Kidney epithelial cell (primary cell): ENCODE measurements around the gene UNC93A. TPM values are rescaled to one million over a fixed set of nuclear protein-coding genes. Genes with fewer than 3 reads are reported as not detected.
"Not testable (repeated sequence)": the region's sequence is repeated elsewhere in the genome, so short reads cannot be mapped to it uniquely, and the experiment has no call there.

Experiments
- DNase-seq: peaks from one replicate; pipeline ENCODE4 v3.0.0-alpha.2; 2010; ENCODE audit warnings: low read depth
- H3K27me3 ChIP-seq: 2 replicates; pipeline ENCODE4 v1.6.0; 2011; ENCODE audit warnings: low read length; ENCODE audit not compliant: control insufficient read depth, insufficient read depth
- H3K36me3 ChIP-seq: 2 replicates; pipeline ENCODE4 v1.5.1; 2011; ENCODE audit warnings: low read length; ENCODE audit not compliant: control insufficient read depth, insufficient read depth
- H3K4me3 ChIP-seq: 2 replicates; pipeline ENCODE4 v1.5.1; 2011; ENCODE audit warnings: low read depth, mild to moderate bottlenecking, control low read depth, low read length
- total RNA-seq: library from RNA; depleted of rRNA; stranded (reverse); fragments of >200 nt; gene quantifications from 2 replicates; pipeline ENCODE4 v1.2.3, GENCODE V29; 2015
- TF ChIP-seq, protein P1 (sequence below): IDR thresholded peaks from 2 replicates; pipeline ENCODE4 v1.5.1; 2011; ENCODE audit warnings: mild to moderate bottlenecking, moderate library complexity, low read length, control low read depth, inconsistent platforms; ENCODE audit not compliant: insufficient read depth, poor library complexity, severe bottlenecking

UNC93A gene
- total RNA-seq, 1 donor from 2014 or later, result not detected

DNA sequence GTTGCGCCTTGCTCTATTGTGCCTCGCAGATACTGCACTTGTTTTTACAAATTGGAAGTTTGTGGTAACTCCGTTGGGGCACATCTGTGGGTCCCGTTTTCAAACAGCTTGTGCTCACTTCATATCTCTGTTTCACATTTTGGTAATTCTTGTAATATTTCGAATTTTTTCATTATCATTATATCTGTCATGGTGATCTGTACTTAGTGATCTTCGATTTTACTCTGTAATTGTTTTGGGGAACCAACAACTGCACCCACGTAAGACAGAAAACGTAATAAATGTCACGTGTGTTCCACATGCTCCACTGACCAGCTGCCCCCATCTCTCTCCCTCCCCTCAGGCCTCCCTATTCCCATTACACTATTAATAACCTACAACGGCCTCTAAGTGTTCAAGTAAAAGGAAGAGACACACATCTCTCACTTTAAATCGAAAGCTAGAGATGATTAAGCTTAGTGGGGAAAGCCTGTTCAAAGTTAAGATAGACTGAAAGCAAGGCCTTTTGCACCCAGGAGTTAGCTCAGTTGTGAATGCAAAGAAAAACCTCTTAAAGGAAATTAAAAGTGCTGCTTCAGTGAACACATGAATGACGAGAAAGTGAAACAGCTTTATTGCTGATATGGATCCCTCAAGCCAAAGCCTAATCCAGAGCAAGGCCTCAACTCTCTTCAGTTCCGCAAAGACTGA is 60.7 kb downstream of the UNC93A start:
- TF ChIP-seq, protein P1, sequence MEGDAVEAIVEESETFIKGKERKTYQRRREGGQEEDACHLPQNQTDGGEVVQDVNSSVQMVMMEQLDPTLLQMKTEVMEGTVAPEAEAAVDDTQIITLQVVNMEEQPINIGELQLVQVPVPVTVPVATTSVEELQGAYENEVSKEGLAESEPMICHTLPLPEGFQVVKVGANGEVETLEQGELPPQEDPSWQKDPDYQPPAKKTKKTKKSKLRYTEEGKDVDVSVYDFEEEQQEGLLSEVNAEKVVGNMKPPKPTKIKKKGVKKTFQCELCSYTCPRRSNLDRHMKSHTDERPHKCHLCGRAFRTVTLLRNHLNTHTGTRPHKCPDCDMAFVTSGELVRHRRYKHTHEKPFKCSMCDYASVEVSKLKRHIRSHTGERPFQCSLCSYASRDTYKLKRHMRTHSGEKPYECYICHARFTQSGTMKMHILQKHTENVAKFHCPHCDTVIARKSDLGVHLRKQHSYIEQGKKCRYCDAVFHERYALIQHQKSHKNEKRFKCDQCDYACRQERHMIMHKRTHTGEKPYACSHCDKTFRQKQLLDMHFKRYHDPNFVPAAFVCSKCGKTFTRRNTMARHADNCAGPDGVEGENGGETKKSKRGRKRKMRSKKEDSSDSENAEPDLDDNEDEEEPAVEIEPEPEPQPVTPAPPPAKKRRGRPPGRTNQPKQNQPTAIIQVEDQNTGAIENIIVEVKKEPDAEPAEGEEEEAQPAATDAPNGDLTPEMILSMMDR, result no peak
- H3K27me3 ChIP-seq, result peaks cover 16% of the 10 kb centered on the region
- no peak overlapping the region for H3K4me3 ChIP-seq
- no peak for DNase-seq
- no peaks in the 10 kb centered on the region for H3K36me3 ChIP-seq

DNA sequence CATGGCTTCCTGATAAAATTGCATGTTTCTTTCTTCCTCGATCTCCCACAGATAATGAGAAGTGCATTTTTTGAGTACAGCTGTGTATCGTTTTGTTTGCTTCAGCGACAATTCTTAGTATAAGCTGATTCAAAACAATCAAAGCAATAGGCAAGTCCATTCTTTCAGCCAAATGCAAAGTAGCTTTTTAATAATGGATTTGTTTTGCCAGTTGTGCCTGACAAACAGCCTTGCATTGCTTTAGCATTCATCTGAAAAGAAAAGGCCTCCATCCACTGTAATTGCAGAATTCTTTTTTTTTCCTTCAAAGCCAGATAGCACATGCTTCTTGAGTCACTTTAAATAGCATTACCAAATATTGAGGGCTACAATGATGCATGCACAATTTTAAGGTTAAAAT is 65.8 kb downstream of the UNC93A start:
- H3K4me3 ChIP-seq, result no peak overlapping the region
- H3K27me3 ChIP-seq, result peaks cover 4% of the 10 kb centered on the region
- no peak for DNase-seq
- no peaks in the 10 kb centered on the region for H3K36me3 ChIP-seq
- TF ChIP-seq, protein P1, result no peak

DNA sequence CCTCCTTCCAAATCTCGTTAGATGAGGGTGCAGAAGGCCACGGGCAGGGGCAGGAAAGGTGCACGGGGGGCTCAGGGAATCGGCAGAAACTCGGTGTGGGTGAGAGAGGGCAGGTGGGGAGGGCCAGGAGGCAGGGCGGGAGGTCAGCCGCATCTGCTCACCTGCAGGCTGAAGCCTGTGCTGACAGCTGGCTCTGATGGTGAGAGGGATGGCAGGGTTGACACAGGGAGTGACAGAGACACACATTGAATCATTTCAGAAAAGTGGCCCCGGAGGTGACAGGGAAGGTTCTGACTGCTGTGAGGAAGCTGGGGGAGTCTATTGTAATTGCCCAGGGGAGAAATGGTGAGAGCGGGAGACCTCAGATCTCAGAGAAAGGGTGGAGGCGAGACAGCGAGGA is 67.3 kb downstream of the UNC93A start:
- H3K36me3 ChIP-seq, H3K27me3 ChIP-seq, DNase-seq, H3K4me3 ChIP-seq: not testable (repeated sequence)

DNA sequence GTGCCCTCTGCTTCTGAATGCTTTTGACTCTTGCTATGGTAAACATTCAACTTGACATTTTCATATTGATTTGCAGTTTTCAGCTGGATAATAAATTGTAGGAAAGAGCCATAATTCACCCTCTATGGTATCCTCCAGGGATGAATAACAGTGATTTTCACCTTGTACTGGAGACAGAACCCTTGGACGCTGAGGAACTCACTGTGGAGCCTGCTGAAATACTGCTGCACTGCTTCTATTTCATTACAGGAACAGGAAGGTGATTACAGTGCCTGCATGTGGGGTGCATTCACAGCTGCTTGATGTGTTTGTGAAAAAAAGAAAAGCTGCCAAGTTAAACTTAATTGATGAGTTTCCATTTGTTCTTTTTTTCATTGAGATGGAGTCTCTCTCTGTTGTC is 70.1 kb downstream of the UNC93A start:
- H3K27me3 ChIP-seq, H3K36me3 ChIP-seq, H3K4me3 ChIP-seq, DNase-seq: not testable (repeated sequence)

Other genes with a start within 250 kb of the UNC93A start
- gene CCR6, start 168.2 kb upstream of the UNC93A start, total RNA-seq, result 0.41 TPM in 1 of 2 replicates, not detected in the other
- gene GPR31, start 133.3 kb upstream of the UNC93A start, total RNA-seq, result not detected in 2 replicates
- gene TTLL2, start 33.8 kb downstream of the UNC93A start, total RNA-seq, result not detected in 2 replicates